Liver (tissue), 9 donors: ENCODE data around the gene ZRANB1. TPM values are rescaled to one million over a fixed set of nuclear protein-coding genes. Genes with fewer than 3 reads are reported as not detected.

Experiments used
- DNase-seq: peaks from one replicate; pipeline ENCODE4 v3.0.0-alpha.2; 2017; ENCODE audit warnings: low spot score
- H3K27ac ChIP-seq, 2 donors: one replicate each; pipeline ENCODE4 v1.7.0; 2013; ENCODE audit warnings: inconsistent platforms in 2 of 2, low read length in 2 of 2, control low read depth in 1 of 2, low read depth in 1 of 2, mild to moderate bottlenecking in 1 of 2
- H3K27me3 ChIP-seq, 4 donors: one replicate each; pipeline versions ENCODE4 v1.6.1 to v1.7.0; 2013; ENCODE audit warnings: low read length in 3 of 4, inconsistent platforms in 1 of 4, mild to moderate bottlenecking in 1 of 4, moderate library complexity in 1 of 4; ENCODE audit not compliant: control insufficient read depth in 4 of 4, insufficient read depth in 4 of 4
- H3K36me3 ChIP-seq, 4 donors: one replicate each; pipeline versions ENCODE4 v1.6.1 to v1.7.0; 2013; ENCODE audit warnings: low read length in 3 of 4, mild to moderate bottlenecking in 3 of 4, low read depth in 1 of 4, moderate library complexity in 1 of 4; ENCODE audit not compliant: control insufficient read depth in 4 of 4, insufficient read depth in 3 of 4
- H3K4me1 ChIP-seq, 4 donors: one replicate each; pipeline versions ENCODE4 v1.6.1 to v1.7.0; 2013; ENCODE audit warnings: low read length in 3 of 4, mild to moderate bottlenecking in 3 of 4, moderate library complexity in 1 of 4; ENCODE audit not compliant: control insufficient read depth in 4 of 4, insufficient read depth in 4 of 4
- H3K4me3 ChIP-seq, 3 donors: one replicate each; pipeline versions ENCODE4 v1.6.1 to v1.7.0; 2013; ENCODE audit warnings: low read length in 3 of 3, control low read depth in 1 of 3, low read depth in 1 of 3, mild to moderate bottlenecking in 1 of 3
- H3K9ac ChIP-seq, 2 donors: one replicate each; pipeline ENCODE4 v1.7.0; 2013; ENCODE audit warnings: low read length in 2 of 2, mild to moderate bottlenecking in 2 of 2, moderate library complexity in 2 of 2, control low read depth in 1 of 2, low read depth in 1 of 2
- H3K9me3 ChIP-seq, 4 donors: one replicate each; pipeline versions ENCODE4 v1.6.1 to v1.7.0; 2013; ENCODE audit warnings: low read length in 3 of 4; ENCODE audit not compliant: control insufficient read depth in 4 of 4
- EGR1 ChIP-seq, 2 donors: IDR thresholded peaks; 2 replicates each; pipeline ENCODE4 v1.6.1; 2016 to 2018; ENCODE audit warnings: antibody characterized with exemption in 2 of 2, low read depth in 2 of 2
- FOXA2 ChIP-seq: IDR thresholded peaks from 2 replicates; pipeline ENCODE4 v1.6.1; 2016; ENCODE audit warnings: antibody characterized with exemption
- GABPA ChIP-seq, 2 donors: IDR thresholded peaks in 1 of 2; conservative IDR thresholded peaks in 1 of 2; 2 replicates each; pipeline ENCODE4 v1.6.1; 2016; ENCODE audit warnings: antibody characterized with exemption in 2 of 2, mild to moderate bottlenecking in 1 of 2, moderate library complexity in 1 of 2
- HNF4A ChIP-seq, 2 donors: conservative IDR thresholded peaks; 2 replicates each; pipeline ENCODE4 v1.6.1; 2016; ENCODE audit warnings: antibody characterized with exemption in 2 of 2, mild to moderate bottlenecking in 2 of 2
- HNF4G ChIP-seq: IDR thresholded peaks from 2 replicates; pipeline ENCODE4 v1.6.1; 2016; ENCODE audit warnings: antibody characterized with exemption
- MAX ChIP-seq: IDR thresholded peaks from 2 replicates; pipeline ENCODE4 v1.6.1; 2016; ENCODE audit warnings: antibody characterized with exemption
- NR2F2 ChIP-seq: IDR thresholded peaks from 2 replicates; pipeline ENCODE4 v1.6.1; 2016; ENCODE audit warnings: antibody characterized with exemption
- RAD21 ChIP-seq, 2 donors: IDR thresholded peaks; 2 replicates each; pipeline ENCODE4 v1.6.1; 2016; ENCODE audit warnings: antibody characterized with exemption in 2 of 2, mild to moderate bottlenecking in 2 of 2
- RXRA ChIP-seq, 2 donors: IDR thresholded peaks; 2 replicates each; pipeline ENCODE4 v1.6.1; 2017 to 2018; ENCODE audit warnings: antibody characterized with exemption in 2 of 2, mild to moderate bottlenecking in 1 of 2
- SP1 ChIP-seq: IDR thresholded peaks from 2 replicates; pipeline ENCODE4 v1.6.1; 2018; ENCODE audit warnings: antibody characterized with exemption, mild to moderate bottlenecking
- TAF1 ChIP-seq: conservative IDR thresholded peaks from 2 replicates; pipeline ENCODE4 v1.6.1; 2016; ENCODE audit warnings: antibody characterized with exemption, mild to moderate bottlenecking
- ZBTB33 ChIP-seq: IDR thresholded peaks from 2 replicates; pipeline ENCODE4 v1.6.1; 2016; ENCODE audit warnings: antibody characterized with exemption
- WGBS: extraction: QIAGEN DNeasy Blood & Tissue Kit; methylation state at CpG from one replicate; pipeline ENCODE4 v1.1.7; 2013; 5-methylcytosine and 5-hydroxymethylcytosine counted together
- polyA plus RNA-seq, 2 donors: library from polyadenylated mRNA; stranded (reverse) in 1 of 2; unstranded in 1 of 2; fragments of 200-250 nt in 1 of 2; fragments of >200 nt in 1 of 2; fragmentation: Nextera tagmentation in 1 of 2; extraction: Ambion mirVana in 1 of 2; gene quantifications; one replicate each; pipeline versions ENCODE4 v1.2.1 to v1.2.3, GENCODE V29; 2013 to 2015
- total RNA-seq, 2 donors: library from RNA; depleted of rRNA; stranded (reverse); fragments of >200 nt; gene quantifications; one replicate each; pipeline ENCODE4 v1.2.3, GENCODE V29; 2014
- TF ChIP-seq, protein P1 (sequence below): IDR thresholded peaks from 2 replicates; pipeline ENCODE4 v1.6.1; 2016; ENCODE audit warnings: antibody characterized with exemption
- TF ChIP-seq, protein P2 (sequence below): fragments of 150-350 bp; IDR thresholded peaks from 2 replicates; pipeline ENCODE4 v1.5.1; 2017; ENCODE audit warnings: improper control_type of control experiment, low read depth, low read length; ENCODE audit not compliant: missing input control
- donor health status: healthy.
- donor health status: healthy.
- donor health status: healthy.
- donor health status: healthy.
- donor health status: healthy.

ZRANB1 gene
- total and polyA plus RNA-seq, 4 donors, result 6.2 to 32.5 (median 14.4) TPM

- no peak overlapping the region for H3K9ac ChIP-seq
- H3K4me1 ChIP-seq, result peaks cover 0 to 8% (median 0%) of the 10 kb centered on the region in 4 donors
- H3K9me3 ChIP-seq, result no peaks in the 10 kb centered on the region
- H3K36me3 ChIP-seq, result no peaks in the 10 kb centered on the region
- WGBS, result 68% methylated on average over 3 of the region's 3 CpGs
- no peak for DNase-seq
- H3K4me3 ChIP-seq, result no peak overlapping the region
- H3K27me3 ChIP-seq, result no peaks in the 10 kb centered on the region
- no peak overlapping the region for H3K27ac ChIP-seq
- TF ChIP-seq GABPA (IDR thresholded peaks at IDR 0.05 in 1 of 2, conservative IDR thresholded peaks at IDR 0.05 in 1 of 2), result no peak
- TF ChIP-seq FOXA2, result no peak
- TF ChIP-seq HNF4G, result no peak
- TF ChIP-seq ZBTB33, result no peak
- no peak for TF ChIP-seq TAF1
- no peak for TF ChIP-seq EGR1 (IDR thresholded peaks at IDR 0.05; ENCODE audit: low read depth in 2 of 2)
- TF ChIP-seq HNF4A (conservative IDR thresholded peaks at IDR 0.05), result no peak
- TF ChIP-seq RAD21 (IDR thresholded peaks at IDR 0.05), result no peak
- no peak for TF ChIP-seq SP1
- no peak for TF ChIP-seq RXRA (IDR thresholded peaks at IDR 0.05)
- TF ChIP-seq MAX, result no peak
These were observed 92.8 kb downstream of the ZRANB1 start for GRCh38 chr10:125034675-125035074.

DNA sequence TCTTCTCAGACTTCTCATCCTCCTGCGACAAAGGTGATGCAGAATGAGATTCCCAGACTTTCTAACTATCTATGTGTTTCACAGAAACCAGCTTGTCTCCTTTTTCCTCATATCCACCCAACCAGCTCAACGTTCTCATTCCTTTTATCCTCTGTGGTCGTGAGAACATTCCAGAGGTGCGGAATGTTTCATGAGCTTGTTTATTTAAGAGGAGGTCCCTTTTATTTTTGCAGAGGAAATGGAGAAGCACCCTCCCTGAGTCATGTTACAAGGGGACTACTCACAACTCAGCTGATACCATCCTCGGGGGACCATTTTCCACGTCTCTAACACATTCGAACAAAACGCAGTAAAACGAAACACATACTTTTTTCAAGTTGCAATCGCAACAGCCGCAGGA, 93.2 kb downstream of the ZRANB1 start:
- H3K4me3 ChIP-seq, result no peak overlapping the region
- H3K27me3 ChIP-seq, result no peaks in the 10 kb centered on the region
- peaks cover 0 to 8% (median 0%) of the 10 kb centered on the region in 4 donors for H3K4me1 ChIP-seq
- no peak overlapping the region for H3K9ac ChIP-seq
- H3K27ac ChIP-seq, result no peak overlapping the region
- no peaks in the 10 kb centered on the region for H3K9me3 ChIP-seq
- no peaks in the 10 kb centered on the region for H3K36me3 ChIP-seq
- TF ChIP-seq MAX (no peak), GABPA (IDR thresholded peaks at IDR 0.05 in 1 of 2, conservative IDR thresholded peaks at IDR 0.05 in 1 of 2) (no peak), TAF1 (no peak), HNF4A (conservative IDR thresholded peaks at IDR 0.05) (no peak), EGR1 (IDR thresholded peaks at IDR 0.05; ENCODE audit: low read depth in 2 of 2) (no peak), RAD21 (IDR thresholded peaks at IDR 0.05) (no peak), NR2F2 (no peak)
- TF ChIP-seq, protein P1, sequence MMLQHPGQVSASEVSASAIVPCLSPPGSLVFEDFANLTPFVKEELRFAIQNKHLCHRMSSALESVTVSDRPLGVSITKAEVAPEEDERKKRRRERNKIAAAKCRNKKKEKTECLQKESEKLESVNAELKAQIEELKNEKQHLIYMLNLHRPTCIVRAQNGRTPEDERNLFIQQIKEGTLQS, result no peak
- TF ChIP-seq, protein P2, sequence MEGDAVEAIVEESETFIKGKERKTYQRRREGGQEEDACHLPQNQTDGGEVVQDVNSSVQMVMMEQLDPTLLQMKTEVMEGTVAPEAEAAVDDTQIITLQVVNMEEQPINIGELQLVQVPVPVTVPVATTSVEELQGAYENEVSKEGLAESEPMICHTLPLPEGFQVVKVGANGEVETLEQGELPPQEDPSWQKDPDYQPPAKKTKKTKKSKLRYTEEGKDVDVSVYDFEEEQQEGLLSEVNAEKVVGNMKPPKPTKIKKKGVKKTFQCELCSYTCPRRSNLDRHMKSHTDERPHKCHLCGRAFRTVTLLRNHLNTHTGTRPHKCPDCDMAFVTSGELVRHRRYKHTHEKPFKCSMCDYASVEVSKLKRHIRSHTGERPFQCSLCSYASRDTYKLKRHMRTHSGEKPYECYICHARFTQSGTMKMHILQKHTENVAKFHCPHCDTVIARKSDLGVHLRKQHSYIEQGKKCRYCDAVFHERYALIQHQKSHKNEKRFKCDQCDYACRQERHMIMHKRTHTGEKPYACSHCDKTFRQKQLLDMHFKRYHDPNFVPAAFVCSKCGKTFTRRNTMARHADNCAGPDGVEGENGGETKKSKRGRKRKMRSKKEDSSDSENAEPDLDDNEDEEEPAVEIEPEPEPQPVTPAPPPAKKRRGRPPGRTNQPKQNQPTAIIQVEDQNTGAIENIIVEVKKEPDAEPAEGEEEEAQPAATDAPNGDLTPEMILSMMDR, result no peak
- 80% methylated on average over 11 of the region's 11 CpGs for WGBS
- DNase-seq, result no peak
